T-cell (primary cell): ENCODE results near the gene KCNG4. TPM values are rescaled to one million over a fixed set of nuclear protein-coding genes. Genes with fewer than 3 reads are reported as not detected.

Experiments used
- ATAC-seq, 4 experiments: fragments of 200-7000 bp in 3 of 4; fragments of 150-1000 bp in 1 of 4; cut with Tn5 transposase; replicated peaks in 1 of 4; 1 replicate in 3 of 4; 2 replicates in 1 of 4; pipeline ENCODE4 v1.10.0; 2021; ENCODE audit warnings: moderate library complexity in 3 of 4, mild to moderate bottlenecking in 2 of 4, moderate number of reproducible peaks in 1 of 4
- CTCF ChIA-PET, 2 donors: fragments of 300-600 bp; sonication (Branson Sonifier 250); formaldehyde crosslinking; loops; one replicate each; lab custom pipeline; 2022; ENCODE audit warnings: antibody characterized with exemption in 2 of 2; lab: Charles Lee
- POLR2A ChIA-PET, 2 donors: fragments of 300-600 bp; sonication (Branson Sonifier 250); formaldehyde crosslinking; loops; one replicate each; lab custom pipeline; 2022; ENCODE audit warnings: antibody characterized with exemption in 2 of 2; lab: Charles Lee
- DNase-seq, 35 experiments: peaks; one replicate each; pipeline versions ENCODE4 v3.0.0 to v3.0.0-alpha.2; 2013 to 2023
- H3K27ac ChIP-seq: one replicate; pipeline ENCODE4 v1.5.1; 2013; ENCODE audit warnings: low read length
- H3K27me3 ChIP-seq, 2 experiments: replicated peaks in 1 of 2; 1 replicate in 1 of 2; 2 replicates in 1 of 2; pipeline versions ENCODE4 v1.6.1 to v1.7.0; 2013; ENCODE audit warnings: low read length in 1 of 2, mixed read lengths in 1 of 2; ENCODE audit not compliant: control insufficient read depth in 2 of 2, insufficient read depth in 2 of 2; ENCODE audit errors: extremely low read depth in 1 of 2
- H3K36me3 ChIP-seq, 2 donors: 1 replicate in 1 of 2; 2 replicates in 1 of 2; pipeline versions ENCODE4 v1.6.1 to v1.7.0; 2013; ENCODE audit warnings: low read length in 1 of 2; ENCODE audit not compliant: control insufficient read depth in 2 of 2, insufficient read depth in 1 of 2; ENCODE audit errors: extremely low read depth in 1 of 2
- H3K4me1 ChIP-seq, 2 experiments: 1 replicate in 1 of 2; 2 replicates in 1 of 2; pipeline versions ENCODE4 v1.6.1 to v1.7.0; 2013; ENCODE audit warnings: low read length in 2 of 2, mixed read lengths in 1 of 2; ENCODE audit not compliant: insufficient read depth in 2 of 2, control insufficient read depth in 1 of 2; ENCODE audit errors: extremely low read depth in 1 of 2
- H3K4me3 ChIP-seq, 2 donors: 1 replicate in 1 of 2; 2 replicates in 1 of 2; pipeline versions ENCODE4 v1.5.1 to v1.7.0; 2013; ENCODE audit warnings: mild to moderate bottlenecking in 2 of 2, low read length in 1 of 2, moderate library complexity in 1 of 2; ENCODE audit not compliant: control insufficient read depth in 1 of 2; ENCODE audit errors: extremely low read depth in 1 of 2
- H3K9me3 ChIP-seq: 2 replicates; pipeline ENCODE4 v1.7.0; 2013
- H3K27ac Mint-ChIP-seq, 2 donors: one replicate each; pipeline ENCODE4 v1.8.0; 2020 to 2021; ENCODE audit warnings: mild to moderate bottlenecking in 2 of 2, mixed read lengths in 2 of 2
- H3K27me3 Mint-ChIP-seq, 2 donors: one replicate each; pipeline ENCODE4 v1.8.0; 2021 to 2022; ENCODE audit warnings: mixed read lengths in 2 of 2
- H3K36me3 Mint-ChIP-seq: one replicate; pipeline ENCODE4 v1.8.0; 2021; ENCODE audit warnings: mixed read lengths
- H3K4me1 Mint-ChIP-seq, 3 donors: one replicate each; pipeline ENCODE4 v1.8.0; 2020 to 2022; ENCODE audit warnings: mixed read lengths in 3 of 3, mild to moderate bottlenecking in 1 of 3
- H3K4me3 Mint-ChIP-seq, 3 donors: one replicate each; pipeline ENCODE4 v1.8.0; 2020 to 2022; ENCODE audit warnings: mild to moderate bottlenecking in 3 of 3, mixed read lengths in 3 of 3, moderate library complexity in 3 of 3
- H3K9me3 Mint-ChIP-seq, 3 donors: one replicate each; pipeline ENCODE4 v1.8.0; 2020 to 2022; ENCODE audit warnings: mixed read lengths in 3 of 3
- WGBS: methylation state at CpG from one replicate; pipeline ENCODE4 v1.1.5; 2013; ENCODE audit warnings: missing lambda C conversion rate; ENCODE audit not compliant: insufficient coverage; 5-methylcytosine and 5-hydroxymethylcytosine counted together
- total RNA-seq, 35 experiments: library from RNA in 6 of 35; stranded (reverse) in 6 of 35; fragments of 120-200 nt in 1 of 35; gene quantifications; one replicate each; pipeline versions ENCODE4 v1.2.1 to v1.2.4 and lab custom pipeline; 2013 to 2026

KCNG4 gene
- total RNA-seq, 5 donors from 2014 or later (not counting 1 experiment from before 2014, with no cell fraction given), result not detected

DNA sequence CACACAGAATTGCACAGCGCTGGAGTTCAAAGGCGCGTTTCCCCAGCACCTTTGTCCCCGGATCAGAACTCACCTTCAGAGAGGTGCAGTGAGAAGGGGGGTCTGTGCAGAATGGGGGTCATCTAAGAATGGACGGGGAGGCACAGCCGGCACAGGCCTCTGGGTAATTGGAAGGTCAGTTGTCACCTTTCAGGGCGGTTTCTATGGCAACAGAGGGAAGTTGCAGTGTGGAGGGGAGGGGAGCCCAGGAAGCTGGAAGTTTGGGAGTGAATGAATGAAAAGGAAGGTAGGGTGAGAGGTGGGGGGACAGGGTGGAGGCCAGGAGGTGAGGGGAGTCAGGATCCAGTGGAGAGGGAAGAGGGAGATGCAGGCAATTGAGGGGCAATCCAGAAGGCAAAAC lies 12.4 kb upstream of the KCNG4 start:
- ATAC-seq (no peak), DNase-seq (no peak)
- no peak overlapping the region for H3K27ac ChIP-seq
- Mint-ChIP-seq H3K4me1 (no peaks in the 10 kb centered on the region), H3K27me3 (peaks cover 33 to 40% of the 10 kb centered on the region in 2 donors), H3K9me3 (no peaks in the 10 kb centered on the region), H3K27ac (no peak overlapping the region), H3K36me3 (no peaks in the 10 kb centered on the region), H3K4me3 (no peak overlapping the region)
- H3K4me1 ChIP-seq, result no peaks in the 10 kb centered on the region
- H3K4me3 ChIP-seq, result no peak overlapping the region
- ChIA-PET POLR2A (no interaction called here), CTCF (no interaction called here)
- H3K36me3 ChIP-seq, result no peaks in the 10 kb centered on the region
- 63% methylated on average over 7 of the region's 7 CpGs for WGBS
- no peaks in the 10 kb centered on the region for H3K9me3 ChIP-seq
- peaks cover 2 to 24% of the 10 kb centered on the region in 2 experiments for H3K27me3 ChIP-seq

GRCh38 chr16:84247844-84248243 lies 8.0 kb upstream of the KCNG4 start:
- no peak overlapping the region for H3K4me3 ChIP-seq
- H3K36me3 ChIP-seq, result no peaks in the 10 kb centered on the region
- H3K4me3 Mint-ChIP-seq, result no peak overlapping the region
- H3K9me3 Mint-ChIP-seq, result peaks cover 0 to 4% (median 0%) of the 10 kb centered on the region in 3 donors
- ChIA-PET CTCF (no interaction called here), POLR2A (no interaction called here)
- peaks cover 0 to 31% of the 10 kb centered on the region in 2 experiments for H3K27me3 ChIP-seq
- no peak for DNase-seq
- no peak for ATAC-seq
- H3K27me3 Mint-ChIP-seq, result peaks cover 35 to 40% of the 10 kb centered on the region in 2 donors
- no peaks in the 10 kb centered on the region for H3K9me3 ChIP-seq
- no peak overlapping the region for H3K27ac ChIP-seq
- H3K4me1 ChIP-seq, result no peaks in the 10 kb centered on the region
- H3K27ac Mint-ChIP-seq, result no peak overlapping the region
- H3K36me3 Mint-ChIP-seq, result peaks cover 4% of the 10 kb centered on the region
- H3K4me1 Mint-ChIP-seq, result no peaks in the 10 kb centered on the region
- WGBS, result 79% methylated on average over 4 of the region's 5 CpGs

GRCh38 chr16:84247331-84247730 lies 7.5 kb upstream of the KCNG4 start:
- ATAC-seq (no peak), DNase-seq (no peak)
- WGBS, result no CpG with 5 or more reads among the region's 6 CpGs
- Mint-ChIP-seq H3K9me3 (peaks cover 0 to 4% (median 0%) of the 10 kb centered on the region in 3 donors), H3K4me3 (no peak overlapping the region), H3K4me1 (no peaks in the 10 kb centered on the region), H3K27ac (no peak overlapping the region), H3K27me3 (peaks cover 37 to 38% of the 10 kb centered on the region in 2 donors), H3K36me3 (peaks cover 4% of the 10 kb centered on the region)
- ChIA-PET CTCF (no interaction called here), POLR2A (no interaction called here)
- no peaks in the 10 kb centered on the region for H3K36me3 ChIP-seq
- no peaks in the 10 kb centered on the region for H3K4me1 ChIP-seq
- no peak overlapping the region for H3K27ac ChIP-seq
- peaks cover 0 to 34% of the 10 kb centered on the region in 2 experiments for H3K27me3 ChIP-seq
- no peaks in the 10 kb centered on the region for H3K9me3 ChIP-seq
- no peak overlapping the region for H3K4me3 ChIP-seq

GRCh38 chr16:84246679-84247077 lies 6.9 kb upstream of the KCNG4 start:
- Mint-ChIP-seq H3K4me1 (no peaks in the 10 kb centered on the region), H3K4me3 (no peak overlapping the region), H3K27ac (no peak overlapping the region), H3K36me3 (peaks cover 4% of the 10 kb centered on the region), H3K9me3 (peaks cover 0 to 4% (median 0%) of the 10 kb centered on the region in 3 donors), H3K27me3 (peaks cover 33 to 35% of the 10 kb centered on the region in 2 donors)
- ChIA-PET POLR2A (no interaction called here), CTCF (no interaction called here)
- Histone ChIP-seq H3K27ac (no peak overlapping the region), H3K4me3 (no peak overlapping the region), H3K9me3 (no peaks in the 10 kb centered on the region), H3K4me1 (no peaks in the 10 kb centered on the region), H3K36me3 (no peaks in the 10 kb centered on the region), H3K27me3 (peaks cover 0 to 30% of the 10 kb centered on the region in 2 experiments)
- WGBS, result 100% methylated on average over 1 of the region's 5 CpGs
- no peak for DNase-seq
- ATAC-seq, result no peak

GRCh38 chr16:84245956-84246678 lies 6.3 kb upstream of the KCNG4 start:
- peaks cover 0 to 29% of the 10 kb centered on the region in 2 experiments for H3K27me3 ChIP-seq
- H3K4me1 Mint-ChIP-seq, result no peaks in the 10 kb centered on the region
- 92% methylated on average over 6 of the region's 10 CpGs for WGBS
- H3K4me3 ChIP-seq, result no peak overlapping the region
- no peak overlapping the region for H3K27ac Mint-ChIP-seq
- peaks cover 4% of the 10 kb centered on the region for H3K36me3 Mint-ChIP-seq
- no peak overlapping the region for H3K27ac ChIP-seq
- H3K9me3 ChIP-seq, result no peaks in the 10 kb centered on the region
- no peaks in the 10 kb centered on the region for H3K4me1 ChIP-seq
- ChIA-PET POLR2A (no interaction called here), CTCF (no interaction called here)
- H3K9me3 Mint-ChIP-seq, result peaks cover 0 to 4% (median 0%) of the 10 kb centered on the region in 3 donors
- ATAC-seq (no peak), DNase-seq (no peak)
- no peak overlapping the region for H3K4me3 Mint-ChIP-seq
- H3K27me3 Mint-ChIP-seq, result peaks cover 33 to 35% of the 10 kb centered on the region in 2 donors
- no peaks in the 10 kb centered on the region for H3K36me3 ChIP-seq

- ATAC-seq (no peak), DNase-seq (no peak)
- peaks cover 37% of the 10 kb centered on the region in 2 donors for H3K27me3 Mint-ChIP-seq
- H3K9me3 Mint-ChIP-seq, result peaks cover 0 to 4% (median 0%) of the 10 kb centered on the region in 3 donors
- no peaks in the 10 kb centered on the region for H3K4me1 ChIP-seq
- no peaks in the 10 kb centered on the region for H3K36me3 ChIP-seq
- POLR2A ChIA-PET, result no interaction called here
- no peaks in the 10 kb centered on the region for H3K4me1 Mint-ChIP-seq
- H3K36me3 Mint-ChIP-seq, result peaks cover 4% of the 10 kb centered on the region
- no peak overlapping the region for H3K4me3 Mint-ChIP-seq
- no peak overlapping the region for H3K4me3 ChIP-seq
- CTCF ChIA-PET, result no interaction called here
- H3K9me3 ChIP-seq, result no peaks in the 10 kb centered on the region
- no CpG with 5 or more reads among the region's 2 CpGs for WGBS
- H3K27ac Mint-ChIP-seq, result no peak overlapping the region
- no peak overlapping the region for H3K27ac ChIP-seq
- peaks cover 2 to 29% of the 10 kb centered on the region in 2 experiments for H3K27me3 ChIP-seq
Measured at GRCh38 chr16:84244728-84245127, 4.9 kb upstream of the KCNG4 start.
